ENCODE data around the gene MUC3A.
"Not testable (repeated sequence)": the region's sequence is repeated elsewhere in the genome, so short reads cannot be mapped to it uniquely, and the experiment has no call there.

MUC3A gene

DNA sequence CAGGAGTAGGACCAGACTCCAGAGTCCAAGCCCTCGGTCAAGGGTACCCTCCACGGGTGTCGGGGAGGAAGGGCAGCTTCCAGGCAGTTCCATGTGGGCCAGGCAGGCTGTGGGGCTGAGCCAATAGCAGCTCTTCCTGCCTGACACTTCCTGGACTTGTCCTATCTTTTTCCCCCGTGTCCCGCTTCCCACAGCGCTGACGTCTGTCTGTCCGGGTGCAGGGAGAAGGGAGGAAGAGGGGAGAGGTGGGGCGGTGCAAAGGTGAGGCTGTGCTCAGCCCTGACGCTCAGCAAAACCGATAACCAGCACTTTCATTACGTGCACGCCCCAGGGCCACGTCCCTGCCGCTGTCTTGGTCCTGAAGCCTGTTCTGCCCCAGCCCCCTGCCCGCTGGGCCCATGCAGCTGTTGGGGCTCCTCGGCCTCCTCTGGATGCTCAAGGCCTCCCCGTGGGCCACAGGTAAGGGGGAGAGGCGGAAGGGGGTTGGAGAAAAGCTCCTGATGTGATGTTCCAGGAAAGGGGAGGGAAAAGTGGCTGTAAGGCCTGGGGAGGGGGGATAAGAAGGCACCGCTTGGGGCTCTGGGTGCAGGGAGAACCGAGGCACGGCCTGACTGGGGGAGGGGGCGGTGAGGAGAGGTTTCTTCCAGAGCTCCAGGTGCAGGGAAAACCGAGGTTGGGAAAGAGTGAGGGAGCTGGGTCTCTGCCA, at the start of gene MUC3A:
TSS of gene MUC3A (plus strand) at position 308 of the 706 bp plus-strand sequence. CDS start at position 399, 91 bp downstream.
- TF ChIP-seq, protein P1, sequence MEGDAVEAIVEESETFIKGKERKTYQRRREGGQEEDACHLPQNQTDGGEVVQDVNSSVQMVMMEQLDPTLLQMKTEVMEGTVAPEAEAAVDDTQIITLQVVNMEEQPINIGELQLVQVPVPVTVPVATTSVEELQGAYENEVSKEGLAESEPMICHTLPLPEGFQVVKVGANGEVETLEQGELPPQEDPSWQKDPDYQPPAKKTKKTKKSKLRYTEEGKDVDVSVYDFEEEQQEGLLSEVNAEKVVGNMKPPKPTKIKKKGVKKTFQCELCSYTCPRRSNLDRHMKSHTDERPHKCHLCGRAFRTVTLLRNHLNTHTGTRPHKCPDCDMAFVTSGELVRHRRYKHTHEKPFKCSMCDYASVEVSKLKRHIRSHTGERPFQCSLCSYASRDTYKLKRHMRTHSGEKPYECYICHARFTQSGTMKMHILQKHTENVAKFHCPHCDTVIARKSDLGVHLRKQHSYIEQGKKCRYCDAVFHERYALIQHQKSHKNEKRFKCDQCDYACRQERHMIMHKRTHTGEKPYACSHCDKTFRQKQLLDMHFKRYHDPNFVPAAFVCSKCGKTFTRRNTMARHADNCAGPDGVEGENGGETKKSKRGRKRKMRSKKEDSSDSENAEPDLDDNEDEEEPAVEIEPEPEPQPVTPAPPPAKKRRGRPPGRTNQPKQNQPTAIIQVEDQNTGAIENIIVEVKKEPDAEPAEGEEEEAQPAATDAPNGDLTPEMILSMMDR (conservative IDR thresholded peaks at IDR 0.05; ENCODE audit: low read length): no peak
- no peak for DNase-seq (ENCODE audit: low read depth)
- H3K4me3 ChIP-seq (ENCODE audit: low read length): no peak within 1 kb of the TSS

- no peak overlapping the region for H3K4me3 ChIP-seq (ENCODE audit: low read length)
- DNase-seq (ENCODE audit: low read depth): no peak
- TF ChIP-seq, protein P1 (conservative IDR thresholded peaks at IDR 0.05; ENCODE audit: low read length): no peak
Measured at GRCh38 chr7:100900978-100901377, 48.4 kb upstream of the MUC3A start.

- no peak for DNase-seq (ENCODE audit: low read depth)
- H3K4me3 ChIP-seq (ENCODE audit: low read length): no peak overlapping the region
- TF ChIP-seq, protein P1 (conservative IDR thresholded peaks at IDR 0.05; ENCODE audit: low read length): no peak
Measured at GRCh38 chr7:100901921-100902332, 47.4 kb upstream of the MUC3A start.

GRCh38 chr7:100902638-100903037, 46.7 kb upstream of the MUC3A start:
- H3K4me3 ChIP-seq (ENCODE audit: low read length): no peak overlapping the region
- TF ChIP-seq, protein P1 (conservative IDR thresholded peaks at IDR 0.05; ENCODE audit: low read length): no peak
- DNase-seq (ENCODE audit: low read depth): no peak

- TF ChIP-seq, protein P1 (conservative IDR thresholded peaks at IDR 0.05; ENCODE audit: low read length): no peak
- H3K4me3 ChIP-seq (ENCODE audit: low read length): no peak overlapping the region
- no peak for DNase-seq (ENCODE audit: low read depth)
Measured at GRCh38 chr7:100908512-100908911, 40.8 kb upstream of the MUC3A start.

- not testable (repeated sequence) for H3K4me3 ChIP-seq (ENCODE audit: low read length); DNase-seq (ENCODE audit: low read depth)
Measured at GRCh38 chr7:100910443-100910842, 38.9 kb upstream of the MUC3A start.

- H3K4me3 ChIP-seq (ENCODE audit: low read length): no peak overlapping the region
- DNase-seq (ENCODE audit: low read depth): no peak
- TF ChIP-seq, protein P1 (conservative IDR thresholded peaks at IDR 0.05; ENCODE audit: low read length): no peak
Measured at GRCh38 chr7:100911484-100911883, 37.9 kb upstream of the MUC3A start.

All from AG10803 (cell line).